Choroid plexus epithelial cell (primary cell): ENCODE measurements around the gene MAB21L4.

ENCODE experiments used
- DNase-seq: peaks from one replicate; pipeline ENCODE4 v3.0.0-alpha.2; 2010; ENCODE audit warnings: low read depth
- H3K4me3 ChIP-seq: 2 replicates; pipeline ENCODE4 v1.5.1; 2011; ENCODE audit warnings: low read depth, mild to moderate bottlenecking, control low read depth, low read length, moderate library complexity
- CTCF ChIP-seq: conservative IDR thresholded peaks from 2 replicates; pipeline ENCODE4 v1.5.1; 2011; ENCODE audit warnings: low read depth, mild to moderate bottlenecking, control low read depth, inconsistent platforms, low read length, moderate library complexity

MAB21L4 gene

GRCh38 chr2:240894836-240895558 is 959 bp downstream of the MAB21L4 start:
- TF ChIP-seq CTCF, result no peak
- H3K4me3 ChIP-seq, result no peak overlapping the region
- DNase-seq, result no peak

DNA sequence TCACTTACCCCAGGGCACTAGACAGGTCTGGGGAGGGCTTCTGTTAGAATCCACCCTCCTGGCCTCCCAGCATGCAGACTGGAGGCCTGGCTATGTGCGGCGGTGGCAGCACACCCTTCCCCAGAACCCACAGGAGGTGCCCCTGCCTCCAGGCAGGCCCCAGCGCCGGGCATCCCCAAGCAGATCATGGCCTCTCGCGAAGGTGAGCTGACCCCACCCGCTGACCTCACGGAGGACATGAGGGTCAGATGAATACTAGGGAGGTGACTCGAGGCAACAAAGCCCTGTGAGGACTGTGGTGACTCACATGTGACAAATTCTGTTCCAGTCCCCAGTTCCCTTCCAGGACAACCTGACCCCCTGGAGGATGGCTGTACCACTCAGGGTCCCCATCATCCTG is 1.9 kb downstream of the MAB21L4 start:
- no peak for DNase-seq
- H3K4me3 ChIP-seq, result no peak overlapping the region
- TF ChIP-seq CTCF, result no peak

- no peak for DNase-seq
- no peak overlapping the region for H3K4me3 ChIP-seq
- TF ChIP-seq CTCF, result no peak
These were observed 2.6 kb downstream of the MAB21L4 start for GRCh38 chr2:240893363-240893844.

DNA sequence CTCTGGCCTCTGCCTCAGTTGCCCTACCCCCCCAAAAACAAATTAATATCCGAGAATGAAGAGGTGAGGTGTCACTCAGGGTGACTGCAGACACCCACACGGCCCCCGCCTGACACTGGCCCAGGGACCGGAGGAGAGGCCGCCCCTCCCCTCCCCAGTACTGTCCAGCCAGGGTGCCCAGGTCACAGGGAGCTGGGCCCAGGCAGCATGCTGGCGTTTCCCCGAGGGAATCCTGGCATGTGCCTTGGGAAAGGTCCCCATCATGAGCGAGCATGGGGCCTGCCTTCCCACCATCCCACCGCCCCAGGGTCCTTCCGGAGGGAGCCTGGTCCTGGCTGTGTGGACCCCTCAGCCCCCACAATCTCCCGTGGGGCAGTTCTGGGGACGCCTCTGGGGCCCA is 3.0 kb downstream of the MAB21L4 start:
- no peak for DNase-seq
- H3K4me3 ChIP-seq, result no peak overlapping the region

GRCh38 chr2:240892356-240892755 is 3.6 kb downstream of the MAB21L4 start:
- TF ChIP-seq CTCF, result no peak
- no peak overlapping the region for H3K4me3 ChIP-seq
- no peak for DNase-seq

More for the DNA sequence above, 3.0 kb downstream of the MAB21L4 start:
- no peak for TF ChIP-seq CTCF

DNA sequence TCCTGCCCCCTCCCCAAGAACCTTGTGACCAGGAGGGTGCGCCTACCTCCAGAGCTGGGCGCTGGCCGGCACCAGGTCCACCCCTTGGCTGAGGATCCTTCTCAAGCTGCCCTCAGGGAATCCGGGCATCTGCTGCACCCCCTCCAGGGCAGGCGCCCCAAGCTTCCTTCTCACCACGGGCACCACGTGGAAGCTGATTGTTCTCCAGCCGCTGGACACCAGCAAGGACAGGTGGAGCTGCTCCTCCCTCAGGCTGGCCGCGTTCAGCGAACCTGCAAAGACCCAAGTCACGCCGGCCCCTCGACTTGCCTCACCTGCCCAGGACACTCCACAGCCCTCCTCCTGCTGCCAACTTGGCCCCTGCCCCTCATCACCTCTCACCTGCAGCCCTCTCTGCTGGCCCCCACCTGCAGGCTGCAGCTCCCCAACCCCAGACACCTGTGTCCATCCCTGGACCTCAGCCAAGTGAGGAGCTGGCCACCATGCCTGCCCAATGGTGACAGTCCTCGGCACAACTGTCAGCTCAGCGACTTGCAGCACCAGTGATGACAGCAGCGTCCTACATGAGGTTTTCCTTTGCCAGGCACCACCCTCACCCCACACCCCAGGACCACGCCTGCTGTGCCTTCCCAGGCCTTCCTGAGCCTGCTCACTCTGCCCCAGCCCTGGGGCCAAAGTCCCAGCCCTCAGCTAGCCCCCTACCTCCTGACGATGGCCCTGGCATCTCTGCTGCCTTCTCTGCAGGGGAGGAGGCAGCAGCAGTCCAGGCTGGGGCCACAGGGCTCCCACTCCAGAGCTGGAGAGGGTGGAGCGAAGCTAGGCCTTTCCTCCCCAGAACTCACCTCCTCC is 4.2 kb downstream of the MAB21L4 start:
- no peak overlapping the region for H3K4me3 ChIP-seq
- no peak for DNase-seq
- TF ChIP-seq CTCF, result no peak
